ENCODE results near the gene RCAN2. TPM values are rescaled to one million over a fixed set of nuclear protein-coding genes. Genes with fewer than 3 reads are reported as not detected.

RCAN2 gene
- total RNA-seq, 1 experiment from 2014 or later, result not detected

DNA sequence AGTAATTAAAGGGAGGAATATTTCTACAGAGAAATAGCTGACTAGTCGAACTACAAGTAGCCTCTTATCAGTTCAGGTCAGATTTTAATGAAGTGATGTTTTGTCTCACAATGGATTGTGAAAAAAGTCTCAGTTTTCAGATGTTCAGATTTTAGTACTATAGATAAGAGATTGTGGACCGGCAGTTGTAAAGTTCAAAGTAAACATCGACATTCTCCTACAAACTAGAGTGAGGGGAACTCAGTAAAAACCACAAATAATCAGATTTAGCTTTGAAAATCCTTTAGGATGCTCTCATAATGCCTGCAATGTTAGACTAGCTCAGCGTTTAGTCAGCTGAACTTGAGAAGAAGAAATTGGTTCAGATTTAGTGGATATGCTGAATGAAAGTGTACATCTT is 39.9 kb downstream of the RCAN2 start:
- Histone ChIP-seq H3K27ac (ENCODE audit: low read depth, low read length, poor library complexity, severe bottlenecking) (no peak overlapping the region), H3K36me3 (ENCODE audit: insufficient read depth, low read length, poor library complexity, severe bottlenecking) (no peaks in the 10 kb centered on the region), H3K27me3 (replicated peaks; ENCODE audit: insufficient read depth, low read depth, low read length, poor library complexity) (no peaks in the 10 kb centered on the region), H3K4me3 (ENCODE audit: low read depth, low read length, poor library complexity, severe bottlenecking) (no peak overlapping the region), H3K4me1 (ENCODE audit: insufficient read depth, low read length, poor library complexity, severe bottlenecking) (no peaks in the 10 kb centered on the region), H3K9me3 (ENCODE audit: low read depth, low read length, poor library complexity, severe bottlenecking) (peaks cover 4% of the 10 kb centered on the region)
- POLR2A ChIA-PET (ENCODE audit: low non-redundant PET), result no interaction called here
- CTCF ChIA-PET, result no interaction called here
- intact Hi-C loops (cut with micrococcal nuclease; ENCODE audit: unreplicated experiment), result no loop called here
- TF ChIP-seq CTCF (conservative IDR thresholded peaks at IDR 0.05; ENCODE audit: low read depth, low read length), result no peak
- TF ChIP-seq EZH2 (IDR thresholded peaks at IDR 0.05; ENCODE audit: borderline replicate concordance, low read depth, low read length, poor library complexity, severe bottlenecking), result no peak
- no TSS peak for BruUV-seq (replicated peaks)
- DNase-seq (ENCODE audit: low spot score), result no peak

DNA sequence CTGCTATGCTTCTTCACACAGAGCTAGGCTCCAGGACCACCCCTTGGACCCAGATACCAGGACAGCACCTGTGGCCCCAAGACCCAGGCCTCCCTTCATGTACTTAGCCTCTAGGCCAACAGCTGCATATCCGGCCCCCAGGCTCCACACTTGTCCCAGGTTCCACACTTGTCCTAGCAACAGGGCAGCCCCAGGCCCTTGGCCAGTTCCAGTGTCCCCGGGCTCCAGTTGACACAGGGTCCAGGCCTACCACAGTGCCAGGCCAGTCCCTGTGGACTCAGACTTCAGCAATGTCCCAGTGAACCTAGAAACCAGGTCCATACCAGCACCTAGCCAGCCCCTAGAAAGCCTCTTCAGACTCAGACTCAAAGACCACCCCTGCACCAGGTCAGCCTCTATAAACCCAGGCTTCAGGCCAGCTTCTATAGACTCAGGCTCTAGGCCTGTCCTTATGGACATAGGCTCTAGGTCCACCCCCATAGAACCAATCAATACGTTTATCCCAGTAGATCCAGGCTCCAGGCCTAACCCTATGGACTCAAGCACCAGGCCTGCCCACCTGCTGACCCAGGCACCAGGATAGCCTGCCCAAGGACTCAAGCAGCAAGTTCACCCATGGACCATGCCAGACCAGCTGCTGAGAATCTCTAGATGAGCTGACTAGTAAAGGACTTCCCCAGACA is 46.3 kb downstream of the RCAN2 start:
- H3K9me3 ChIP-seq (ENCODE audit: low read depth, low read length, poor library complexity, severe bottlenecking), result peaks cover 4% of the 10 kb centered on the region
- intact Hi-C loops (cut with micrococcal nuclease; ENCODE audit: unreplicated experiment), result no loop called here
- H3K27me3 ChIP-seq (replicated peaks; ENCODE audit: insufficient read depth, low read depth, low read length, poor library complexity), result no peaks in the 10 kb centered on the region
- POLR2A ChIA-PET (ENCODE audit: low non-redundant PET), result no interaction called here
- CTCF ChIA-PET, result no interaction called here
- no peak for DNase-seq (ENCODE audit: low spot score)
- no peak for TF ChIP-seq EZH2 (IDR thresholded peaks at IDR 0.05; ENCODE audit: borderline replicate concordance, low read depth, low read length, poor library complexity, severe bottlenecking)
- no peak for TF ChIP-seq CTCF (conservative IDR thresholded peaks at IDR 0.05; ENCODE audit: low read depth, low read length)
- no peak overlapping the region for H3K27ac ChIP-seq (ENCODE audit: low read depth, low read length, poor library complexity, severe bottlenecking)
- BruUV-seq (replicated peaks), result no TSS peak
- H3K36me3 ChIP-seq (ENCODE audit: insufficient read depth, low read length, poor library complexity, severe bottlenecking), result no peaks in the 10 kb centered on the region
- H3K4me1 ChIP-seq (ENCODE audit: insufficient read depth, low read length, poor library complexity, severe bottlenecking), result no peaks in the 10 kb centered on the region
- H3K4me3 ChIP-seq (ENCODE audit: low read depth, low read length, poor library complexity, severe bottlenecking), result no peak overlapping the region

GRCh38 chr6:46443623-46444022 is 47.6 kb downstream of the RCAN2 start:
- POLR2A ChIA-PET (ENCODE audit: low non-redundant PET), result no interaction called here

More at GRCh38 chr6:46443623-46444022, 47.6 kb downstream of the RCAN2 start:
- DNase-seq (ENCODE audit: low spot score), result no peak
- no peak for TF ChIP-seq CTCF (conservative IDR thresholded peaks at IDR 0.05; ENCODE audit: low read depth, low read length)
- TF ChIP-seq EZH2 (IDR thresholded peaks at IDR 0.05; ENCODE audit: borderline replicate concordance, low read depth, low read length, poor library complexity, severe bottlenecking), result no peak
- no peak overlapping the region for H3K4me3 ChIP-seq (ENCODE audit: low read depth, low read length, poor library complexity, severe bottlenecking)
- no peaks in the 10 kb centered on the region for H3K9me3 ChIP-seq (ENCODE audit: low read depth, low read length, poor library complexity, severe bottlenecking)
- no peaks in the 10 kb centered on the region for H3K36me3 ChIP-seq (ENCODE audit: insufficient read depth, low read length, poor library complexity, severe bottlenecking)
- no peaks in the 10 kb centered on the region for H3K4me1 ChIP-seq (ENCODE audit: insufficient read depth, low read length, poor library complexity, severe bottlenecking)
- no peak overlapping the region for H3K27ac ChIP-seq (ENCODE audit: low read depth, low read length, poor library complexity, severe bottlenecking)
- CTCF ChIA-PET, result no interaction called here
- BruUV-seq (replicated peaks), result no TSS peak
- H3K27me3 ChIP-seq (replicated peaks; ENCODE audit: insufficient read depth, low read depth, low read length, poor library complexity), result no peaks in the 10 kb centered on the region
- intact Hi-C loops (cut with micrococcal nuclease; ENCODE audit: unreplicated experiment), result no loop called here

Data from A673 (cell line).